A549 (cell line): ENCODE results near the gene DNMT3L. TPM values are rescaled to one million over a fixed set of nuclear protein-coding genes. Genes with fewer than 3 reads are reported as not detected.
A peak's percentile ranks its signal among the peaks of the same experiment; 100 is the strongest.

Source experiments
- ATAC-seq, 2 experiments: fragments of 200-7000 bp in 1 of 2; fragments of >200 bp in 1 of 2; cut with Nextera tagmentation in 1 of 2; cut with Tn5 transposase in 1 of 2; 3 replicates each; pipeline versions ENCODE4 v1.8.0 to v1.9.1; 2018 to 2020; ENCODE audit warnings: mild to moderate bottlenecking in 1 of 2, moderate library complexity in 1 of 2
- CTCF ChIA-PET: fragments of 300-600 bp; sonication (Branson Sonifier 250); formaldehyde crosslinking; extraction: SDS; loops from one replicate; lab custom pipeline; 2021; ENCODE audit warnings: antibody characterized with exemption, inconsistent platforms; lab: Yijun Ruan, JAX
- POLR2A ChIA-PET: fragments of 350-600 bp; formaldehyde crosslinking; extraction: SDS; loops from one replicate; lab custom pipeline; 2021; ENCODE audit warnings: antibody characterized with exemption, inconsistent platforms; lab: Yijun Ruan, JAX
- DNase-seq, 2 experiments: peaks; one replicate each; pipeline versions ENCODE4 v3.0.0 to v3.0.0-alpha.2; 2011 to 2016; ENCODE audit warnings: low read depth in 1 of 2, low spot score in 1 of 2
- FAIRE-seq: peaks from 2 replicates; lab custom pipeline; 2011; peaks lifted over from hg19 to GRCh38; lab: Jason Lieb, UNC
- H3K27ac ChIP-seq, 2 experiments: fragments of >200 bp; sonication (Bioruptor Twin); formaldehyde crosslinking; 3 replicates each; pipeline ENCODE4 v1.5.1; 2016 to 2017
- H3K4me1 ChIP-seq: fragments of >200 bp; sonication (Bioruptor Twin); formaldehyde crosslinking; 3 replicates; pipeline ENCODE4 v1.6.1; 2016
- H3K4me2 ChIP-seq: fragments of >200 bp; sonication (Bioruptor Twin); formaldehyde crosslinking; 3 replicates; pipeline ENCODE4 v1.6.1; 2016
- H3K4me3 ChIP-seq: fragments of >200 bp; sonication (Bioruptor Twin); formaldehyde crosslinking; 3 replicates; pipeline ENCODE4 v1.5.1; 2016
- H3K9me3 ChIP-seq: fragments of >200 bp; sonication (Bioruptor Twin); formaldehyde crosslinking; 3 replicates; pipeline ENCODE4 v1.6.1; 2016
- ATOH8 ChIP-seq: fragments of 250-450 bp; sonication (Bioruptor Pico); IDR thresholded peaks from 2 replicates; pipeline ENCODE4 v1.5.0; 2020; ENCODE audit warnings: low read depth, mild to moderate bottlenecking, moderate library complexity
- BCL3 ChIP-seq: fragments of >200 bp; sonication (Bioruptor Twin); formaldehyde crosslinking; IDR thresholded peaks from 3 replicates; pipeline ENCODE4 v1.6.1; 2016
- CBX2 ChIP-seq: fragments of 200-600 bp; sonication (generic); IDR thresholded peaks from 2 replicates; pipeline ENCODE4 v1.6.1; 2016; ENCODE audit warnings: low read depth, mild to moderate bottlenecking, borderline replicate concordance
- CEBPB ChIP-seq, 2 experiments: fragments of >200 bp in 1 of 2; sonication (Bioruptor Twin) in 1 of 2; formaldehyde crosslinking in 1 of 2; IDR thresholded peaks; 2 replicates each; pipeline ENCODE4 v1.6.1; 2012 to 2016
- CTCF ChIP-seq: fragments of >200 bp; sonication (Bioruptor Twin); formaldehyde crosslinking; IDR thresholded peaks from 3 replicates; pipeline ENCODE4 v1.5.1; 2016
- EHMT2 ChIP-seq: fragments of 200-600 bp; sonication (generic); IDR thresholded peaks from 2 replicates; pipeline ENCODE4 v1.6.1; 2016; ENCODE audit warnings: antibody characterized with exemption, low read depth, mild to moderate bottlenecking, moderate library complexity
- ELK1 ChIP-seq: fragments of 150-350 bp; IDR thresholded peaks from 2 replicates; pipeline ENCODE4 v1.6.1; 2014; ENCODE audit warnings: low read depth, mild to moderate bottlenecking, low read length
- HDAC2 ChIP-seq: fragments of 200-600 bp; sonication (generic); IDR thresholded peaks from 2 replicates; pipeline ENCODE4 v1.6.1; 2016
- JUN ChIP-seq, 2 experiments: fragments of >200 bp; sonication (Bioruptor Twin); formaldehyde crosslinking; IDR thresholded peaks; 2 replicates in 1 of 2; 3 replicates in 1 of 2; pipeline ENCODE4 v1.6.1; 2016 to 2017
- KDM5A ChIP-seq: fragments of 200-600 bp; sonication (generic); IDR thresholded peaks from 2 replicates; pipeline ENCODE4 v1.6.1; 2016; ENCODE audit warnings: antibody characterized with exemption, mild to moderate bottlenecking
- MYC ChIP-seq: IDR thresholded peaks from 2 replicates; pipeline ENCODE4 v1.6.1; 2012; ENCODE audit warnings: mild to moderate bottlenecking, inconsistent platforms, low read length, improper control_type of control experiment, borderline replicate concordance
- NPAS2 ChIP-seq: fragments of 250-450 bp; sonication (Bioruptor Pico); IDR thresholded peaks from 2 replicates; pipeline ENCODE4 v1.8.0; 2022; ENCODE audit warnings: mild to moderate bottlenecking, moderate library complexity, borderline replicate concordance
- POLR2A ChIP-seq: IDR thresholded peaks from 2 replicates; pipeline ENCODE4 v1.6.1; 2012; ENCODE audit warnings: mild to moderate bottlenecking, low read length
- REST ChIP-seq: fragments of 200-600 bp; sonication (generic); IDR thresholded peaks from 2 replicates; pipeline ENCODE4 v1.6.1; 2016; ENCODE audit warnings: antibody characterized with exemption, mild to moderate bottlenecking, moderate library complexity
- RNF2 ChIP-seq: fragments of 200-600 bp; sonication (generic); IDR thresholded peaks from 2 replicates; pipeline ENCODE4 v1.6.1; 2016; ENCODE audit warnings: low read depth, mild to moderate bottlenecking, antibody characterized with exemption, moderate library complexity, borderline replicate concordance
- SREBF2 ChIP-seq: fragments of 450-650 bp; IDR thresholded peaks from 2 replicates; pipeline ENCODE4 v1.6.1; 2014; ENCODE audit warnings: mild to moderate bottlenecking, moderate library complexity
- TP53 ChIP-seq: fragments of 250-450 bp; sonication (Bioruptor Pico); IDR thresholded peaks from 2 replicates; pipeline ENCODE4 v1.5.0; 2021; ENCODE audit warnings: mild to moderate bottlenecking, moderate library complexity
- WGBS: methylation state at CpG from one replicate; pipeline ENCODE4 v1.1.6; 2017; ENCODE audit errors: missing lambda C conversion rate; 5-methylcytosine and 5-hydroxymethylcytosine counted together
- polyA plus RNA-seq, 4 experiments: library from polyadenylated mRNA; depleted of rRNA in 3 of 4; stranded (reverse); fragments of >200 nt; fragmentation: RNase III in 1 of 4; extraction: RNeasy Plus Mini Kit Qiagen cat#74134 plus additional on column Dnase treatment in 1 of 4; gene quantifications; 2 replicates in 3 of 4; 3 replicates in 1 of 4; pipeline ENCODE4 v1.2.3, GENCODE V29; 2011 to 2017

Gene DNMT3L
- polyA plus RNA-seq, 2 of the 4 experiments (the other 2 are of a cell fraction), result not detected

GRCh38 chr21:44299458-44300261, 38.0 kb upstream of the DNMT3L start, which contains the start of gene PFKL:
Gene PFKL (plus strand): TSS chr21:44300053. CDS start chr21:44300106, 53 bp downstream.
- DNase-seq (peak; percentile 44 to 71), ATAC-seq (peak; percentile 66 to 70), FAIRE-seq (no peak)
- TF ChIP-seq POLR2A (peak; percentile 54), JUN (IDR thresholded peaks at IDR 0.05) (peak in 1 of 2 experiments; percentile 47; a peak in 2 of 5 replicates), EHMT2 (no peak), BCL3 (0 out of 3 replicates have a peak, but pooled peaks have one; percentile 41), RNF2 (peak; percentile 45; the same call in 1 of the 2 replicates)
- H3K4me2 ChIP-seq, result peak within 1 kb of the TSS; percentile 73
- peaks cover 21% of the 10 kb centered on the region for H3K4me1 ChIP-seq
- CTCF ChIA-PET, result interaction anchor here (2.0 kb wide), 1 partner anchor 10 kb away, joined by 5 read pairs; no protein-coding TSS in a partner anchor
- 1% methylated on average over 14 of the region's 94 CpGs for WGBS
- peak within 1 kb of the TSS; percentile 98 for H3K4me3 ChIP-seq
- no peaks in the 10 kb centered on the region for H3K9me3 ChIP-seq
- peak within 1 kb of the TSS; percentile 93 to 99 for H3K27ac ChIP-seq
- POLR2A ChIA-PET, result no interaction called here

DNA sequence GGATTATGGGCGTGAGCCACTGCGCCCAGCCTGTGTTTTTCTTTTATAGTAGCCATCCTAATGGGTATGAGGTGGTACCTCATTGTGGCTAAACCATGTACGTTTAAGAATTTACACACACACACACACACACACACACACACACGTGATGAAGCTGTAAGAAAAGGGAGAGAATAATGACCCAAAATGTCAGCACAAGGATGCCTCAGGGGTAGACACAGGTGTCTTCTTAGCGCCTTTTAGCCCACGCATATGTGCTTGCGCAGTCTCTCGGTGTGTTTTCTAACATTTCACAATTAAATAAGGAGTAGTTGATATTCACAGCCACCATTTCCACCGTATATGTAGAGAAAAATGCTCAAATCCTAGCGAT, 37.4 kb upstream of the DNMT3L start:
- 43% methylated on average over 8 of the region's 10 CpGs for WGBS
- Histone ChIP-seq H3K9me3 (no peaks in the 10 kb centered on the region), H3K27ac (peak overlapping the region; percentile 93 to 99), H3K4me2 (peak overlapping the region; percentile 73), H3K4me1 (peaks cover 27% of the 10 kb centered on the region), H3K4me3 (peak overlapping the region; percentile 98)
- no peak for FAIRE-seq
- ATAC-seq, result no peak
- TF ChIP-seq NPAS2 (CRISPR knock-in tag) (no peak), ATOH8 (no peak), CTCF (no peak), CBX2 (no peak), SREBF2 (no peak), KDM5A (no peak), CEBPB (IDR thresholded peaks at IDR 0.05) (no peak), TP53 (no peak), HDAC2 (no peak), REST (no peak), MYC (no peak), ELK1 (no peak)
- ChIA-PET CTCF (interaction anchor here (1.7 to 2.0 kb wide), 3 partner anchors 10 to 39 kb away, joined by 5 to 7 read pairs (median 5); no protein-coding TSS in a partner anchor), POLR2A (no interaction called here)
- no peak for DNase-seq
